Measurements from ENCODE around the gene NASP. TPM values are rescaled to one million over a fixed set of nuclear protein-coding genes. Genes with fewer than 3 reads are reported as not detected.
A peak's percentile ranks its signal among the peaks of the same experiment; 100 is the strongest.

Gene NASP
- total RNA-seq, 3 donors from 2014 or later (not counting 1 experiment from before 2014, with no cell fraction given), result 109 to 171 (median 121) TPM

DNA sequence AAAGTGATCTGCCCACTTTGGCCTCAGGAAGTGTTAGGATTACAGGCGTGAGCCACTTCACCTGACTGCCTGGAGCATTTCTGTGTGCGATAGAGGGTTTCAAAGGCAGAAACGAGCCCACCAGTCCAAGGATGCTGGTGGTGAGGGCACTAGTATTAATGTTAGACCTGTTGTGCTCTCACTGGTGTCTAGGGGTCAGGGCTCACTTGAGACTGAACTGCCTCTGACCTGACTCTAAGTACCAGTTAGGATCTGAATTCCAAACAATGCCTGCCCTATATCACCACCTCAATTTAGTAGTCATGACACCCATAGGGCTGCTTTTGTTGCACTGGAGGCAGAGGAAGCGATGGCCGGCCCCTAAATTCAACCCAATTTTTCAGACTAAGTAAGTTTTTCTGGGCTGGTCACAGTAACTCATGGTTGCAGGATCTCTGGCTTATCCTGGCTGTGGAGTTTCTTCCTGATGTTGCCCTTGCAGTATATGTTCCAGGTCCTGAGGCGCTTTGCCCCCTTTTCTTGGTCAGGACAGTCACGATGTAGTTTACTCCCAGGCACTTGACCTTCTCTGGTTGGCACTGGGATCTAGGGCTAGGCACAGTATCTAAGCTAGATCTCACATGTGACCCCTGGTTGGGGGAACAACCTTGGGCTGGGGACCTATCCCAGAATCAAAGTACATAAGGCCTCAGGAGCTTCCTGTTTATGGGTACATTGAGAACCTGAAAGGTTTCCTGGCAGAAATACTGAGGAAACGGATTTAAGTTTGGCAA is 35.5 kb downstream of the NASP start:
- no peaks in the 10 kb centered on the region for H3K27me3 Mint-ChIP-seq (ENCODE audit: low read depth in 2 of 2)
- Histone ChIP-seq H3K4me1 (ENCODE audit: control insufficient read depth, insufficient read depth, low read length) (no peaks in the 10 kb centered on the region), H3K36me3 (ENCODE audit: control insufficient read depth, insufficient read depth, low read length) (peaks cover 41% of the 10 kb centered on the region), H3K27ac (ENCODE audit: low read length) (no peak overlapping the region), H3K27me3 (ENCODE audit: control insufficient read depth, insufficient read depth, low read length) (no peaks in the 10 kb centered on the region), H3K9me3 (ENCODE audit: control insufficient read depth, insufficient read depth, low read length) (no peaks in the 10 kb centered on the region), H3K4me3 (ENCODE audit: low read length) (no peak overlapping the region)
- H3K4me3 Mint-ChIP-seq, result no peak overlapping the region
- peaks cover 30% of the 10 kb centered on the region for H3K36me3 Mint-ChIP-seq
- ATAC-seq (no peak), DNase-seq (no peak)
- whole genome bisulfite sequencing (ENCODE audit: insufficient coverage), result 72% methylated on average over 8 of the region's 8 CpGs
- TF ChIP-seq, protein P1, sequence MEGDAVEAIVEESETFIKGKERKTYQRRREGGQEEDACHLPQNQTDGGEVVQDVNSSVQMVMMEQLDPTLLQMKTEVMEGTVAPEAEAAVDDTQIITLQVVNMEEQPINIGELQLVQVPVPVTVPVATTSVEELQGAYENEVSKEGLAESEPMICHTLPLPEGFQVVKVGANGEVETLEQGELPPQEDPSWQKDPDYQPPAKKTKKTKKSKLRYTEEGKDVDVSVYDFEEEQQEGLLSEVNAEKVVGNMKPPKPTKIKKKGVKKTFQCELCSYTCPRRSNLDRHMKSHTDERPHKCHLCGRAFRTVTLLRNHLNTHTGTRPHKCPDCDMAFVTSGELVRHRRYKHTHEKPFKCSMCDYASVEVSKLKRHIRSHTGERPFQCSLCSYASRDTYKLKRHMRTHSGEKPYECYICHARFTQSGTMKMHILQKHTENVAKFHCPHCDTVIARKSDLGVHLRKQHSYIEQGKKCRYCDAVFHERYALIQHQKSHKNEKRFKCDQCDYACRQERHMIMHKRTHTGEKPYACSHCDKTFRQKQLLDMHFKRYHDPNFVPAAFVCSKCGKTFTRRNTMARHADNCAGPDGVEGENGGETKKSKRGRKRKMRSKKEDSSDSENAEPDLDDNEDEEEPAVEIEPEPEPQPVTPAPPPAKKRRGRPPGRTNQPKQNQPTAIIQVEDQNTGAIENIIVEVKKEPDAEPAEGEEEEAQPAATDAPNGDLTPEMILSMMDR (IDR thresholded peaks at IDR 0.05), result no peak
- H3K27ac Mint-ChIP-seq, result peak overlapping the region; percentile 64 to 70
- H3K9me3 Mint-ChIP-seq, result no peaks in the 10 kb centered on the region
- intact Hi-C loops (cut with micrococcal nuclease), result no loop called here
- peaks cover 0 to 11% of the 10 kb centered on the region in 2 donors for H3K4me1 Mint-ChIP-seq

DNA sequence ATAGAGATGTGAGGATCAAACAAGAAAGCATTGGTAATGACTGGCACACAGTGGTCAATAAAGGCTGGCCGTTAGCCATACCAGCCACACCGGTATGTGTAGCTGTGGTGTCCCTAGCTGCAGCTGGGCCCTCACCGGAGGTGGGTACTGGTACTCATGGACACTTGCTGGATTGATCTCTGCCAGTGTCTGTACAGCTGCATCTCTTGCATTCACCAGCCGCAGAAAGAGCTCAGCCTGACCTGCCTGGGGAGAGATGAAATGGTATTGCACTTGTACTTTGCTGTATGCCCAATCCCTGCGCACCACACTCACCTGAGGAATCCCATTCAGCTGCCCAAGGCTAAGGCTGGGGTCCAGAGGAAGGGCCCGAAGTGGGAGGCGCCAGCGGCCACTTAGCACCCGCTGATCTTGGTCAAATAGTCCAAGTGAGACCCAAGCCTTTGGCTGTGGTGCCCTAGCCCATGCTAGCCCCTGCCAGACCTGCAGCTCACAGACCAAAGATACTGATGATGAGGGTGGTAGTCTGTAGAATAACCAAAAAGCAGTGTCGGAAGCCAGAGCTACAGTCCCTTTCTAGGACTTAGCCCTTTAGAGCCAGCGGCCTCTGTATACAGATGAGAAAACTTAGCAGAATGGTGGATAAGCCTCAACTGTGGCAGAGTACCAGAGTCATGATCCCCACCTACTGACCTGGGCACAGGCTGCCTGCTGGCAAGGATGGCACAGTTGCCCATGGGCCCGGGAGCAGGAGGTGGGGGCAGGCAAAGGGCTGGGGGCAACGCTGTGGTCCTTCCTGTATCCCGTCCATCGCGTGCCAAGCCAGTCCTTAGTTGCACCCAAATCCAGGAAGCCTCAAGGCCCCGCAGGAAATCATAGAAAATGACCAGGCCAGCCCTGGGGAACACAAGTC is 37.0 kb downstream of the NASP start:
- H3K36me3 ChIP-seq (ENCODE audit: control insufficient read depth, insufficient read depth, low read length), result peaks cover 32% of the 10 kb centered on the region
- Mint-ChIP-seq H3K4me3 (no peak overlapping the region), H3K27me3 (ENCODE audit: low read depth in 2 of 2) (no peaks in the 10 kb centered on the region), H3K9me3 (no peaks in the 10 kb centered on the region), H3K27ac (peak overlapping the region; percentile 69 to 78), H3K4me1 (peaks cover 0 to 11% of the 10 kb centered on the region in 2 donors), H3K36me3 (peaks cover 23% of the 10 kb centered on the region)
- intact Hi-C loops (cut with micrococcal nuclease), result no loop called here
- DNase-seq, result no peak
- WGBS (ENCODE audit: insufficient coverage), result 95% methylated on average over 17 of the region's 17 CpGs
- no peaks in the 10 kb centered on the region for H3K9me3 ChIP-seq (ENCODE audit: control insufficient read depth, insufficient read depth, low read length)
- no peaks in the 10 kb centered on the region for H3K27me3 ChIP-seq (ENCODE audit: control insufficient read depth, insufficient read depth, low read length)
- H3K4me3 ChIP-seq (ENCODE audit: low read length), result no peak overlapping the region
- peak in 1 of 3 donors; percentile 14 for ATAC-seq
- no peak overlapping the region for H3K27ac ChIP-seq (ENCODE audit: low read length)
- H3K4me1 ChIP-seq (ENCODE audit: control insufficient read depth, insufficient read depth, low read length), result no peaks in the 10 kb centered on the region
- TF ChIP-seq, protein P1 (IDR thresholded peaks at IDR 0.05), result no peak

DNA sequence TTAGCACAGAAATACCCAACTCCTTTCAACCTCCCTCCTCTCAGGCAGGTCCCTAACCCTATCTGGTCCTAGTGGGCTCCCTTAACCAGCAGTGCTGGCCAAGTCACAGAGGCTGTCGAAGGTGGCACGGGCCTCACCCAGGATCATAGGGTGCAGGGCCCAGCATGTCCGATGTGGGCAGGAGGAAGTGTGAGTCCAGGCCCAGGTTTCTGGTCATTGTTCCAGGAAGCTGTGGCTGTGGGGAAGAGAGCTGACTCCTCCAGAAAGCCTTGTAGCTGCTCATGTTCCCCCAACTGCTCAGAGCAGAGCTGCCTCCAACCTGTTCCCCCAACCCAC is 37.6 kb downstream of the NASP start:
- Mint-ChIP-seq H3K36me3 (peaks cover 17% of the 10 kb centered on the region), H3K9me3 (no peaks in the 10 kb centered on the region), H3K4me1 (peaks cover 0 to 11% of the 10 kb centered on the region in 2 donors), H3K27me3 (ENCODE audit: low read depth in 2 of 2) (no peaks in the 10 kb centered on the region), H3K4me3 (no peak overlapping the region), H3K27ac (peak overlapping the region; percentile 69 to 78)
- 62% methylated on average over 3 of the region's 3 CpGs for WGBS (ENCODE audit: insufficient coverage)
- Histone ChIP-seq H3K36me3 (ENCODE audit: control insufficient read depth, insufficient read depth, low read length) (peaks cover 28% of the 10 kb centered on the region), H3K27ac (ENCODE audit: low read length) (no peak overlapping the region), H3K4me3 (ENCODE audit: low read length) (no peak overlapping the region), H3K27me3 (ENCODE audit: control insufficient read depth, insufficient read depth, low read length) (no peaks in the 10 kb centered on the region), H3K9me3 (ENCODE audit: control insufficient read depth, insufficient read depth, low read length) (no peaks in the 10 kb centered on the region), H3K4me1 (ENCODE audit: control insufficient read depth, insufficient read depth, low read length) (no peaks in the 10 kb centered on the region)
- ATAC-seq (peak in 1 of 3 donors; percentile 10), DNase-seq (no peak)
- intact Hi-C loops (cut with micrococcal nuclease), result no loop called here
- TF ChIP-seq, protein P1 (IDR thresholded peaks at IDR 0.05), result no peak
